NCI-H748 (cell line): ENCODE measurements around the gene IFT122.
A peak's percentile ranks its signal among the peaks of the same experiment; 100 is the strongest.
"Not testable (repeated sequence)": the region's sequence is repeated elsewhere in the genome, so short reads cannot be mapped to it uniquely, and the experiment has no call there.

Experiments
- DNase-seq: peaks from one replicate; lab custom pipeline; 2025; ENCODE audit not compliant: unreplicated experiment; lab: John Stamatoyannopoulos, UW

Gene IFT122

GRCh38 chr3:129439817-129440617 lies at the start of gene IFT122, which contains the start of gene MBD4:
Gene IFT122, plus strand, starts transcription at chr3:129440224. Its CDS starts 107 bp downstream, at chr3:129440331.
Gene MBD4, minus strand, starts transcription at chr3:129439948. Its CDS starts 115 bp downstream, at chr3:129439833.
- DNase-seq, result peak; percentile 98

DNA sequence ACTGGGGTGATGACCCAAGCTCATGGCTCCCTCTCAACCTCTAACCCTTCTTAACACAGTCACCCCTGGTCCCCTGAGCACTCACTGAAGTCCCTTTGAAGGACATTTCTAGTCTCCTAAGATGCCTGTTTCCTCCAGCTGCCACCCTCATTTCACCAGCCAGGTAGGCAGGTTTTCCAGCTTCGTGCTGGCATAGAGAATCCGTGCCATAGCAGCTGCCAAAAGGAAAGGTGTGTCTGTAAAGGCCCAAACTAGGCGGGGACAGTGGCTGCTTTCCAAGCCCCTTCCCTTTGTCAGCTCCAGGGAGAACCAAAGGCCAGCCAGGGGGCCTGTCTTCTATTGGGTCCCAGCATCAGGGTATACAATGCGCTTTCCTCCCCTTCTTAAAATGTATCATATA lies 48.4 kb upstream of the IFT122 start:
- not testable (repeated sequence) for DNase-seq

DNA sequence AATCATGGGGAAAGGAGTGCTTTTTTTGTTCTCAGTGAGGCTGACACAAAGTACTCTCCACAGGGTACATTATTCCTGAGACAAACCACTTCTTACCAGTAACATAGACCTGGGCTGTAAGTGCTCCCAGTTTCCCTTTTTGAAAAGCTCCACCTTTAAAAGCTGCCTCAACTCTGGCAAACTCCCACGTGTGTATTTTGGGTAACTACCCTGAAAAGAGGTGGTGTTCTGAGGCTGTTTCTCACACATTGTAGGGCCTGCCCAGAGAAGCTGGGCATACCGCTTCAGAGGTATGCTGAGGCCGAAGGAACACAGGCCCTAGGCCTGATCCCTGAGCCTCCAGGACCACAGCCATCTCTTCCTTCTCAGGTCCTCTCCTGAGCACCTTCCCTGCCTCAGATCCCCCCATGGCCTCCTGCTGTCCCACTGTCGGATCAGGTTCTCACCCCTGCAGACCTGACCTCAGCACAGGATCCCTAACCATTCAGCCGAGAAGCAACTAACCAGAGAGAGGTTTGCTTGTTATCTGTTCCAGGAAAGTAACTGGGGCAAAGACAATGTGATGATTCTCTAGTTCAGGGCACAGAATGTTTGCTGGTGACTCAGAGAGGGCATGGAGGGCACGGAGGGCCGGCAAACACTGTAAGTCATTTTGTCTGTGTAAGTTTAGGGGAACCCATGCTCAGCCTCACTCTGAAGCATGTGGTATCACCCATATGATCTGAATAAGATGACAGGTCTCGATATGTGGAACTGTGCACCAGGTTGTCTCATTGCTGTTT lies 47.7 kb upstream of the IFT122 start:
- not testable (repeated sequence) for DNase-seq

DNA sequence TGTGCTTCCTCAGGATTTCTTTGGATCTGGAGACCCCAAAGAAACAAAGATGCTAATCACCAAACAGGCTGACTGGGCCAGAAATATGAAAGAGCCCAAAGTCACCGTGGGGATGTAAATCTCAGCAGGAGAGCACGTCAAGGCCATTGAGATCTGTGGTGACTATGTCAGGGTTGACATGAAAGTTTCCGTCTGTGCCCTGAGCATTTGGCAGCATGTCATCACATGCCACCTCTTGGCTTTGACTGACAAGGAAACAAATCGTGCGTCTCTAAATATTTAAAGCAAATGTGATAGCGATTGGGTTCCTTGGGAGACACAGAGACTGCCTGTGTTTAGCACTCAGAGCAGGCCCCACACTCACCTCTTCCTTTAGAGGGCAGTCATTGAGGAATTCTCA lies 46.8 kb upstream of the IFT122 start:
- DNase-seq, result no peak

DNA sequence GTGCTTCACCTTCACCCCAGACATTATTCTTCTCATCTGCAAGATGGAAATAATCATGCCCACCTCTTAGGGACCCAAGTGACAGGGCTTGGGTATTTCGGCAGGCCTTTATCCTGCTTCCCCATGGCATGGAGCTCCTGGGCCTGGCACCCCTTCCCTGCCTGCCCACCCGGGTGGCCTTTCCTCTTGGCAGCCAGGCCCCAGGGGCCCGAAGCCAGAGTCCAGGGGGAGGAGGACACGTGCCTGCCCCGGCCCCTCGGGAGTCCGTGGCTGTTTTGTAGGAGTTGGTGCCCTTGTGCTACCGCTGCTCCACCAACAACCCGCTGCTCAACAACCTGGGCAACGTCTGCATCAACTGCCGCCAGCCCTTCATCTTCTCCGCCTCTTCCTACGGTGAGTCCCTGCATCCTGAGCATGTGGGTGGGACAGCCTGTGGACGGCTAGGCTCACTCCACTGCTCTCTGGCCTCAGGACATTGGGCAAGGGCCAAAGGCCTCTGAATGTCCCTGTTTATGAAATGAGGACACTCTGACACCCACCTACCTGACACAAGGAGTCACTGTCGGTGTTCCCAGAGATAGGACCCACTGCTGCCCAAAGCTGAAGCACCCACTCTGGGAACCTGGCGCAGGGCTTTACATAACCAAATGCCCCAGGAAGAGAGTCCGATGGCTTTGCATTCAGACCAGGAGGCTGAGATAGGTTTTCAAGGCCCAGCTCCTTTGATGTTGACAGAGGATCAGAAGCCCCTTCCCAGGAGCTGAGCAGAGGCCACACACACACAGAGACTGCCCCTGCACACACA lies 46.1 kb upstream of the IFT122 start:
- not testable (repeated sequence) for DNase-seq

GRCh38 chr3:129398803-129399144 lies 41.2 kb upstream of the IFT122 start:
- DNase-seq, result peak; percentile 1

GRCh38 chr3:129399145-129399894 lies 40.7 kb upstream of the IFT122 start:
- peak; percentile 91 for DNase-seq

- DNase-seq, result peak; percentile 40
Measured at GRCh38 chr3:129399895-129400357, 40.1 kb upstream of the IFT122 start.

DNA sequence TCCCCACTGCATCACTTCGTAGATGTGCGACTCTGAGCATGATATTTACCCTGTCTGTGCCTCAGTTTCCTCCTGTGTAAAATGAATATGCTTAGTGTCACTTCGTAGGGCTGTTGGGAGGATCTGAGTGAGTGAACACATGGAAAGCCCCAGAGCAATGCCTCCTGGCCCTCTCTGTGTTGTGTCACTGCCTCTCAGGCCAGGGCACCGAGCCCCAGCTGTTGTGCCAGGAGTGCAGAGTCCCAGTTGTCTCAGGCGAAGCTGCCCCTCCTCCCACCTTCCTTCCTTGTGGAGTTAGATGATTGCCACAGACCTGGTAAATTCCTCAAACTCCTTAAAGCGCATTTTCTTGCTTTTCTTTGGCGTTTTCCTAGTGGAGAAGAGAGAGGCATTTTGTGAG lies 37.8 kb upstream of the IFT122 start:
- no peak for DNase-seq

DNA sequence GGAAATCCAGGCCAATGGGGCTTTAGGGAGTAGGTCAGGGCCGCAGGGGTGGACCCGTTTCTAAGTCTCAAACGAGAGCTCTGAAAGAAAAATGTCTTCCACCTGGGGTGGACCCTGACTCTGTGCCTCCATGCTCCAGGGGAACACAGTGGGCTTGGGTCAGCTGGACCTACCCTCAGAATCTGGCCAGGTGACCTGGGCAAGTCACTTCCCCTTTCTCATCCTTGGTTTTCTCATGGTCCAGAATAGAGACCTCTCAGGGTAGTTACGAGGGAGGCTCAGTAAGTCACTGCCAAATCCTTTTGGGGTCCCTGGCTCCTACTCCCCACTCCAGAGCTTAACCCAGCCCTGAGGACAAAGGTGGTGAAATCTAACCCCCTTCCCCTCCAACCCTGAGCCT lies 37.4 kb upstream of the IFT122 start:
- DNase-seq, result no peak

GRCh38 chr3:129403450-129403849 lies 36.6 kb upstream of the IFT122 start:
- no peak for DNase-seq

DNA sequence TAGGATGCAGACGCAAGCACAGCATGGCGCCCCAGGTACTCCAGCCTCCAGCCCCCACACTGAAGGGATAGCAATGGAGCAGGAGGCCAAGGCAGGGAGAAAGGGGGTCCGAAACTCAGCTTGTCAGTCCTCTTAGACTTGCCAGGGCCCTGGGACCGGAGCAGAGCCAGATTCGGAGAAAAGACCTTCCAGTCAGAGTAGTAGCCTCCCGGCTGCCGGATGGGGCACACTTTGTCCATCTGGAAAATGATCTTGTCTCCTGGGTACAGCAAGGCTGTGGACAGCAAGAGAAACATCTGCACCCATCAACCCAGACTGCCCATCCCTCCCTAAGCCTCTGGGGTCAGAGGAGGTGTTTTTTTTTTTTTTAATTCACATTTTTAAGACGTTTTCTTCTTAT lies 35.9 kb upstream of the IFT122 start:
- no peak for DNase-seq

- DNase-seq, result no peak
Measured at GRCh38 chr3:129404610-129405009, 35.4 kb upstream of the IFT122 start.

- no peak for DNase-seq
Measured at GRCh38 chr3:129409541-129409940, 30.5 kb upstream of the IFT122 start.

GRCh38 chr3:129410971-129411370 lies 29.1 kb upstream of the IFT122 start:
- DNase-seq, result no peak

DNA sequence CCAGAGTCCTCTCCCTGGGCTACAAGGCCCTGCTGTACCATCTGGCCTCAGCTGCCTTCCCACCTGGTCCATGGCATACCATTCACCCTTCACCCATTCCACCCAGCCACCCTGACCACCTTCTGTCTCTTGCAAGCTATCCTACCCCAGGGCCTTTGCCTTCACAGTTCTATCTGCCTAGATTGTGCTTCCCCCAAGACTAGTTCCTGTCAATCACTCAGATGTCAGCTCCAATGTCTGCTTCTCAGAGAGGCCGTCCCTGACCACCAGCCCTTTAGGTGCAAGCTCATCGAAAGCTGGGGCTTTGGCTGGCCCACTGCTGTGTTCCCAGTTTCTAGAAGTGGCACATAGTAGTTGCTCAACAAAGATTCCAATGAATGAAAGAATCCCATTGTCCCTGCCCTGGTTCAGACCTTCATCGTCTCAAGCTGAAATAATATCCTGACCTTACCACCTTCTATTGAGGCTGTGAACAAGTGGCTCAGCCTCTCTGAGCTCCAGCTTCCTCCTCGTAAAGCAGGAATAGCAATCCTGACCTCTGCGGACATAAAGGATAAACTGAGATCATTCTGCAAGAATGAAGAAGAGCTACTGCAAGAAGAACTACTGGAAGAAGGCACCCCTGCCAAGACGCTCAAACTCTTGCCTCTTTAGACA lies 27.4 kb upstream of the IFT122 start:
- DNase-seq, result no peak

- not testable (repeated sequence) for DNase-seq
Measured at GRCh38 chr3:129413238-129413637, 26.8 kb upstream of the IFT122 start.

GRCh38 chr3:129413687-129414506 lies 26.1 kb upstream of the IFT122 start:
- DNase-seq, result no peak

- no peak for DNase-seq
Measured at GRCh38 chr3:129415378-129415777, 24.6 kb upstream of the IFT122 start.
